Peyer's patch (tissue), 4 donors: ENCODE results near the gene WDCP.

Source experiments
- CTCF ChIP-seq, 6 experiments: fragments of 450-650 bp in 4 of 6; fragments of 200-600 bp in 2 of 6; sonication (generic) in 1 of 6; IDR thresholded peaks; one replicate each; pipeline ENCODE4 v1.5.1; 2017 to 2019; ENCODE audit warnings: antibody characterized with exemption in 6 of 6, mild to moderate bottlenecking in 3 of 6, moderate library complexity in 1 of 6
- POLR2A ChIP-seq, 2 donors: fragments of 450-650 bp; IDR thresholded peaks; one replicate each; pipeline ENCODE4 v1.5.1; 2017; ENCODE audit warnings: antibody characterized with exemption in 2 of 2, mild to moderate bottlenecking in 2 of 2, moderate library complexity in 2 of 2

- TF ChIP-seq CTCF (IDR thresholded peaks at IDR 0.05) = no peak
- TF ChIP-seq POLR2A (IDR thresholded peaks at IDR 0.05) = no peak
Measured at GRCh38 chr2:24024996-24025663, 22.1 kb downstream of the WDCP start.
